Fibroblast of lung (primary cell): ENCODE data around the gene ADAMTS10. TPM values are rescaled to one million over a fixed set of nuclear protein-coding genes. Genes with fewer than 3 reads are reported as not detected.
A peak's percentile ranks its signal among the peaks of the same experiment; 100 is the strongest.

Experiments
- DNase-seq, 2 donors: peaks; one replicate each; pipeline versions ENCODE4 v3.0.0 to v3.0.0-alpha.2; 2010; ENCODE audit warnings: low read depth in 2 of 2
- H2AFZ ChIP-seq: 2 replicates; pipeline ENCODE4 v1.5.1; 2012; ENCODE audit warnings: low read length, control low read depth, inconsistent platforms
- H3K27ac ChIP-seq: 2 replicates; pipeline ENCODE4 v1.5.1; 2011; ENCODE audit warnings: low read length, control low read depth; ENCODE audit not compliant: insufficient read depth
- H3K27me3 ChIP-seq: 2 replicates; pipeline ENCODE4 v1.5.1; 2011; ENCODE audit warnings: mild to moderate bottlenecking, low read length; ENCODE audit not compliant: control insufficient read depth, insufficient read depth
- H3K36me3 ChIP-seq: 2 replicates; pipeline ENCODE4 v1.5.1; 2011; ENCODE audit warnings: low read length; ENCODE audit not compliant: control insufficient read depth, insufficient read depth
- H3K4me1 ChIP-seq: 2 replicates; pipeline ENCODE4 v1.5.1; 2011; ENCODE audit warnings: low read length; ENCODE audit not compliant: control insufficient read depth, insufficient read depth; ENCODE audit errors: extremely low read depth
- H3K4me2 ChIP-seq: 2 replicates; pipeline ENCODE4 v1.5.1; 2011; ENCODE audit warnings: low read length, control low read depth; ENCODE audit not compliant: insufficient read depth; ENCODE audit errors: extremely low read depth
- H3K4me3 ChIP-seq, 4 experiments: fragments of 200-600 bp in 1 of 4; sonication (generic) in 1 of 4; replicated peaks in 1 of 4; 2 replicates each; pipeline ENCODE4 v1.5.1; 2011 to 2016; ENCODE audit warnings: low read length in 4 of 4, low read depth in 3 of 4, mild to moderate bottlenecking in 3 of 4, control low read depth in 2 of 4, inconsistent platforms in 1 of 4, mixed read lengths in 1 of 4; ENCODE audit not compliant: insufficient read depth in 1 of 4; ENCODE audit errors: control extremely low read depth in 1 of 4
- H3K79me2 ChIP-seq: 2 replicates; pipeline ENCODE4 v1.5.1; 2012; ENCODE audit warnings: mild to moderate bottlenecking, low read length, inconsistent platforms; ENCODE audit not compliant: control insufficient read depth, insufficient read depth
- H3K9ac ChIP-seq: 2 replicates; pipeline ENCODE4 v1.5.1; 2011; ENCODE audit warnings: mild to moderate bottlenecking, low read length, control low read depth; ENCODE audit not compliant: insufficient read depth
- H3K9me3 ChIP-seq: 2 replicates; pipeline ENCODE4 v1.5.1; 2012; ENCODE audit warnings: low read depth, low read length; ENCODE audit not compliant: control insufficient read depth, insufficient read depth
- H4K20me1 ChIP-seq: 2 replicates; pipeline ENCODE4 v1.5.1; 2011; ENCODE audit warnings: low read length; ENCODE audit not compliant: control insufficient read depth, insufficient read depth; ENCODE audit errors: extremely low read depth
- CTCF ChIP-seq, 2 donors: IDR thresholded peaks in 1 of 2; conservative IDR thresholded peaks in 1 of 2; 1 replicate in 1 of 2; 2 replicates in 1 of 2; pipeline ENCODE4 v1.5.1; 2011 to 2012; ENCODE audit warnings: low read length in 2 of 2, control low read depth in 1 of 2, inconsistent platforms in 1 of 2, low read depth in 1 of 2, mild to moderate bottlenecking in 1 of 2
- EZH2 ChIP-seq: IDR thresholded peaks from 2 replicates; pipeline ENCODE4 v1.5.1; 2012; ENCODE audit warnings: low read length, control low read depth, mild to moderate bottlenecking; ENCODE audit errors: missing control alignments
- polyA plus RNA-seq, 2 donors: library from polyadenylated mRNA; depleted of rRNA in 1 of 2; stranded (reverse) in 1 of 2; unstranded in 1 of 2; fragments of >200 nt; gene quantifications; 2 replicates each; pipeline ENCODE4 v1.2.1, GENCODE V29; 2011 to 2012; ENCODE audit warnings: missing spikeins in 1 of 2
- total RNA-seq: library from RNA; depleted of rRNA; stranded (reverse); fragments of >200 nt; gene quantifications from 2 replicates; pipeline ENCODE4 v1.2.1, GENCODE V29; 2014

The ADAMTS10 gene
- total and polyA plus RNA-seq, 2 donors (not counting 1 experiment from before 2014, with no cell fraction given) = 2.0 to 11.2 TPM

- DNase-seq = peak; percentile 61 to 85
- H3K9me3 ChIP-seq = no peaks in the 10 kb centered on the region
- H3K4me2 ChIP-seq = no peak overlapping the region
- no peak overlapping the region for H3K9ac ChIP-seq
- no peak overlapping the region for H3K4me3 ChIP-seq
- H3K27ac ChIP-seq = no peak overlapping the region
- no peaks in the 10 kb centered on the region for H3K36me3 ChIP-seq
- H4K20me1 ChIP-seq = no peaks in the 10 kb centered on the region
- no peaks in the 10 kb centered on the region for H3K27me3 ChIP-seq
- H3K79me2 ChIP-seq = no peaks in the 10 kb centered on the region
- TF ChIP-seq EZH2 (no peak), CTCF (conservative IDR thresholded peaks at IDR 0.05 in 1 of 2, IDR thresholded peaks at IDR 0.05 in 1 of 2; ENCODE audit: low read depth in 1 of 2, low read length in 2 of 2) (no peak)
- no peak overlapping the region for H2AFZ ChIP-seq
- no peaks in the 10 kb centered on the region for H3K4me1 ChIP-seq
These were observed 20.9 kb upstream of the ADAMTS10 start for GRCh38 chr19:8631425-8631819.

GRCh38 chr19:8630796-8631424, 20.4 kb upstream of the ADAMTS10 start:
- H3K36me3 ChIP-seq = no peaks in the 10 kb centered on the region
- no peak overlapping the region for H3K4me2 ChIP-seq
- no peak overlapping the region for H3K4me3 ChIP-seq
- no peaks in the 10 kb centered on the region for H3K9me3 ChIP-seq
- H3K79me2 ChIP-seq = no peaks in the 10 kb centered on the region
- H3K27ac ChIP-seq = no peak overlapping the region
- no peak overlapping the region for H3K9ac ChIP-seq
- no peaks in the 10 kb centered on the region for H3K27me3 ChIP-seq
- no peak for DNase-seq
- H4K20me1 ChIP-seq = no peaks in the 10 kb centered on the region
- H2AFZ ChIP-seq = no peak overlapping the region
- TF ChIP-seq CTCF (conservative IDR thresholded peaks at IDR 0.05 in 1 of 2, IDR thresholded peaks at IDR 0.05 in 1 of 2; ENCODE audit: low read depth in 1 of 2, low read length in 2 of 2) = no peak
- TF ChIP-seq EZH2 = no peak
- H3K4me1 ChIP-seq = no peaks in the 10 kb centered on the region

GRCh38 chr19:8629996-8630683, 19.6 kb upstream of the ADAMTS10 start, which contains the start of gene NFILZ:
Gene NFILZ (plus strand): TSS chr19:8630633. CDS start chr19:8676766, 46,133 bp downstream.
- Histone ChIP-seq H3K9me3 (no peaks in the 10 kb centered on the region), H3K79me2 (no peaks in the 10 kb centered on the region), H3K27me3 (no peaks in the 10 kb centered on the region), H3K36me3 (no peaks in the 10 kb centered on the region), H3K4me3 (no peak within 1 kb of the TSS), H4K20me1 (no peaks in the 10 kb centered on the region), H3K4me2 (no peak within 1 kb of the TSS), H2AFZ (no peak within 1 kb of the TSS), H3K27ac (no peak within 1 kb of the TSS), H3K9ac (no peak within 1 kb of the TSS), H3K4me1 (no peaks in the 10 kb centered on the region)
- no peak for DNase-seq
- no peak for TF ChIP-seq EZH2
- no peak for TF ChIP-seq CTCF (conservative IDR thresholded peaks at IDR 0.05 in 1 of 2, IDR thresholded peaks at IDR 0.05 in 1 of 2; ENCODE audit: low read depth in 1 of 2, low read length in 2 of 2)
